Measurements from ENCODE around the gene ACP2. TPM values are rescaled to one million over a fixed set of nuclear protein-coding genes. Genes with fewer than 3 reads are reported as not detected.

ACP2 gene
- total and polyA plus RNA-seq, 9 of the 15 experiments (the other 6 are each of a cell fraction or from before 2014, with no cell fraction given): 1.9 to 20.0 (median 11.6) TPM

DNA sequence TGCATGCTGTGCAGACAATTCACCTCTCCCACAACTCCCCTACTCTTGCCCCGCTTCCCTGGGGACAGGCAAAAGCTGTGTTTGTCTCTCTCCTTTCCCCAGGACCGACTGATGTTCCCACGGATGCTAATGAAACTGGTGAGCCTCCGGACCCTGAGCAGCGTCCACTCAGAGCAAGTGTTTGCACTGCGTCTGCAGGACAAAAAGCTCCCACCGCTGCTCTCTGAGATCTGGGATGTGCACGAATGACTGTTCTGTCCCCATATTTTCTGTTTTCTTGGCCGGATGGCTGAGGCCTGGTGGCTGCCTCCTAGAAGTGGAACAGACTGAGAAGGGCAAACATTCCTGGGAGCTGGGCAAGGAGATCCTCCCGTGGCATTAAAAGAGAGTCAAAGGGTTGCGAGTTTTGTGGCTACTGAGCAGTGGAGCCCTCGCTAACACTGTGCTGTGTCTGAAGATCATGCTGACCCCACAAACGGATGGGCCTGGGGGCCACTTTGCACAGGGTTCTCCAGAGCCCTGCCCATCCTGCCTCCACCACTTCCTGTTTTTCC lies 19.9 kb upstream of the ACP2 start (continued):
- TF ChIP-seq, protein P1, sequence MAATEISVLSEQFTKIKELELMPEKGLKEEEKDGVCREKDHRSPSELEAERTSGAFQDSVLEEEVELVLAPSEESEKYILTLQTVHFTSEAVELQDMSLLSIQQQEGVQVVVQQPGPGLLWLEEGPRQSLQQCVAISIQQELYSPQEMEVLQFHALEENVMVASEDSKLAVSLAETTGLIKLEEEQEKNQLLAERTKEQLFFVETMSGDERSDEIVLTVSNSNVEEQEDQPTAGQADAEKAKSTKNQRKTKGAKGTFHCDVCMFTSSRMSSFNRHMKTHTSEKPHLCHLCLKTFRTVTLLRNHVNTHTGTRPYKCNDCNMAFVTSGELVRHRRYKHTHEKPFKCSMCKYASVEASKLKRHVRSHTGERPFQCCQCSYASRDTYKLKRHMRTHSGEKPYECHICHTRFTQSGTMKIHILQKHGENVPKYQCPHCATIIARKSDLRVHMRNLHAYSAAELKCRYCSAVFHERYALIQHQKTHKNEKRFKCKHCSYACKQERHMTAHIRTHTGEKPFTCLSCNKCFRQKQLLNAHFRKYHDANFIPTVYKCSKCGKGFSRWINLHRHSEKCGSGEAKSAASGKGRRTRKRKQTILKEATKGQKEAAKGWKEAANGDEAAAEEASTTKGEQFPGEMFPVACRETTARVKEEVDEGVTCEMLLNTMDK (IDR thresholded peaks at IDR 0.05; ENCODE audit: borderline replicate concordance, insufficient read depth, low read depth, low read length, poor library complexity, severe bottlenecking): no peak
- TF ChIP-seq, protein P2, sequence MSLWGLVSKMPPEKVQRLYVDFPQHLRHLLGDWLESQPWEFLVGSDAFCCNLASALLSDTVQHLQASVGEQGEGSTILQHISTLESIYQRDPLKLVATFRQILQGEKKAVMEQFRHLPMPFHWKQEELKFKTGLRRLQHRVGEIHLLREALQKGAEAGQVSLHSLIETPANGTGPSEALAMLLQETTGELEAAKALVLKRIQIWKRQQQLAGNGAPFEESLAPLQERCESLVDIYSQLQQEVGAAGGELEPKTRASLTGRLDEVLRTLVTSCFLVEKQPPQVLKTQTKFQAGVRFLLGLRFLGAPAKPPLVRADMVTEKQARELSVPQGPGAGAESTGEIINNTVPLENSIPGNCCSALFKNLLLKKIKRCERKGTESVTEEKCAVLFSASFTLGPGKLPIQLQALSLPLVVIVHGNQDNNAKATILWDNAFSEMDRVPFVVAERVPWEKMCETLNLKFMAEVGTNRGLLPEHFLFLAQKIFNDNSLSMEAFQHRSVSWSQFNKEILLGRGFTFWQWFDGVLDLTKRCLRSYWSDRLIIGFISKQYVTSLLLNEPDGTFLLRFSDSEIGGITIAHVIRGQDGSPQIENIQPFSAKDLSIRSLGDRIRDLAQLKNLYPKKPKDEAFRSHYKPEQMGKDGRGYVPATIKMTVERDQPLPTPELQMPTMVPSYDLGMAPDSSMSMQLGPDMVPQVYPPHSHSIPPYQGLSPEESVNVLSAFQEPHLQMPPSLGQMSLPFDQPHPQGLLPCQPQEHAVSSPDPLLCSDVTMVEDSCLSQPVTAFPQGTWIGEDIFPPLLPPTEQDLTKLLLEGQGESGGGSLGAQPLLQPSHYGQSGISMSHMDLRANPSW (CRISPR knock-in tag; IDR thresholded peaks at IDR 0.05): 0 out of 2 replicates have a peak, but pooled peaks have one; percentile 14
- TF ChIP-seq, protein P3, sequence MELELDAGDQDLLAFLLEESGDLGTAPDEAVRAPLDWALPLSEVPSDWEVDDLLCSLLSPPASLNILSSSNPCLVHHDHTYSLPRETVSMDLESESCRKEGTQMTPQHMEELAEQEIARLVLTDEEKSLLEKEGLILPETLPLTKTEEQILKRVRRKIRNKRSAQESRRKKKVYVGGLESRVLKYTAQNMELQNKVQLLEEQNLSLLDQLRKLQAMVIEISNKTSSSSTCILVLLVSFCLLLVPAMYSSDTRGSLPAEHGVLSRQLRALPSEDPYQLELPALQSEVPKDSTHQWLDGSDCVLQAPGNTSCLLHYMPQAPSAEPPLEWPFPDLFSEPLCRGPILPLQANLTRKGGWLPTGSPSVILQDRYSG (tag; conservative IDR thresholded peaks at IDR 0.05; ENCODE audit: low read depth): peak; percentile 79; the same call in 1 of the 2 replicates
- TF ChIP-seq ZBTB7A (IDR thresholded peaks at IDR 0.05; ENCODE audit: borderline replicate concordance, control insufficient read depth, low read depth, low read length) (peak; percentile 26), PYGO2 (tag; IDR thresholded peaks at IDR 0.05) (no peak), KAT8 (IDR thresholded peaks at IDR 0.05; ENCODE audit: low read depth) (no peak)
- TF ChIP-seq, protein P4, sequence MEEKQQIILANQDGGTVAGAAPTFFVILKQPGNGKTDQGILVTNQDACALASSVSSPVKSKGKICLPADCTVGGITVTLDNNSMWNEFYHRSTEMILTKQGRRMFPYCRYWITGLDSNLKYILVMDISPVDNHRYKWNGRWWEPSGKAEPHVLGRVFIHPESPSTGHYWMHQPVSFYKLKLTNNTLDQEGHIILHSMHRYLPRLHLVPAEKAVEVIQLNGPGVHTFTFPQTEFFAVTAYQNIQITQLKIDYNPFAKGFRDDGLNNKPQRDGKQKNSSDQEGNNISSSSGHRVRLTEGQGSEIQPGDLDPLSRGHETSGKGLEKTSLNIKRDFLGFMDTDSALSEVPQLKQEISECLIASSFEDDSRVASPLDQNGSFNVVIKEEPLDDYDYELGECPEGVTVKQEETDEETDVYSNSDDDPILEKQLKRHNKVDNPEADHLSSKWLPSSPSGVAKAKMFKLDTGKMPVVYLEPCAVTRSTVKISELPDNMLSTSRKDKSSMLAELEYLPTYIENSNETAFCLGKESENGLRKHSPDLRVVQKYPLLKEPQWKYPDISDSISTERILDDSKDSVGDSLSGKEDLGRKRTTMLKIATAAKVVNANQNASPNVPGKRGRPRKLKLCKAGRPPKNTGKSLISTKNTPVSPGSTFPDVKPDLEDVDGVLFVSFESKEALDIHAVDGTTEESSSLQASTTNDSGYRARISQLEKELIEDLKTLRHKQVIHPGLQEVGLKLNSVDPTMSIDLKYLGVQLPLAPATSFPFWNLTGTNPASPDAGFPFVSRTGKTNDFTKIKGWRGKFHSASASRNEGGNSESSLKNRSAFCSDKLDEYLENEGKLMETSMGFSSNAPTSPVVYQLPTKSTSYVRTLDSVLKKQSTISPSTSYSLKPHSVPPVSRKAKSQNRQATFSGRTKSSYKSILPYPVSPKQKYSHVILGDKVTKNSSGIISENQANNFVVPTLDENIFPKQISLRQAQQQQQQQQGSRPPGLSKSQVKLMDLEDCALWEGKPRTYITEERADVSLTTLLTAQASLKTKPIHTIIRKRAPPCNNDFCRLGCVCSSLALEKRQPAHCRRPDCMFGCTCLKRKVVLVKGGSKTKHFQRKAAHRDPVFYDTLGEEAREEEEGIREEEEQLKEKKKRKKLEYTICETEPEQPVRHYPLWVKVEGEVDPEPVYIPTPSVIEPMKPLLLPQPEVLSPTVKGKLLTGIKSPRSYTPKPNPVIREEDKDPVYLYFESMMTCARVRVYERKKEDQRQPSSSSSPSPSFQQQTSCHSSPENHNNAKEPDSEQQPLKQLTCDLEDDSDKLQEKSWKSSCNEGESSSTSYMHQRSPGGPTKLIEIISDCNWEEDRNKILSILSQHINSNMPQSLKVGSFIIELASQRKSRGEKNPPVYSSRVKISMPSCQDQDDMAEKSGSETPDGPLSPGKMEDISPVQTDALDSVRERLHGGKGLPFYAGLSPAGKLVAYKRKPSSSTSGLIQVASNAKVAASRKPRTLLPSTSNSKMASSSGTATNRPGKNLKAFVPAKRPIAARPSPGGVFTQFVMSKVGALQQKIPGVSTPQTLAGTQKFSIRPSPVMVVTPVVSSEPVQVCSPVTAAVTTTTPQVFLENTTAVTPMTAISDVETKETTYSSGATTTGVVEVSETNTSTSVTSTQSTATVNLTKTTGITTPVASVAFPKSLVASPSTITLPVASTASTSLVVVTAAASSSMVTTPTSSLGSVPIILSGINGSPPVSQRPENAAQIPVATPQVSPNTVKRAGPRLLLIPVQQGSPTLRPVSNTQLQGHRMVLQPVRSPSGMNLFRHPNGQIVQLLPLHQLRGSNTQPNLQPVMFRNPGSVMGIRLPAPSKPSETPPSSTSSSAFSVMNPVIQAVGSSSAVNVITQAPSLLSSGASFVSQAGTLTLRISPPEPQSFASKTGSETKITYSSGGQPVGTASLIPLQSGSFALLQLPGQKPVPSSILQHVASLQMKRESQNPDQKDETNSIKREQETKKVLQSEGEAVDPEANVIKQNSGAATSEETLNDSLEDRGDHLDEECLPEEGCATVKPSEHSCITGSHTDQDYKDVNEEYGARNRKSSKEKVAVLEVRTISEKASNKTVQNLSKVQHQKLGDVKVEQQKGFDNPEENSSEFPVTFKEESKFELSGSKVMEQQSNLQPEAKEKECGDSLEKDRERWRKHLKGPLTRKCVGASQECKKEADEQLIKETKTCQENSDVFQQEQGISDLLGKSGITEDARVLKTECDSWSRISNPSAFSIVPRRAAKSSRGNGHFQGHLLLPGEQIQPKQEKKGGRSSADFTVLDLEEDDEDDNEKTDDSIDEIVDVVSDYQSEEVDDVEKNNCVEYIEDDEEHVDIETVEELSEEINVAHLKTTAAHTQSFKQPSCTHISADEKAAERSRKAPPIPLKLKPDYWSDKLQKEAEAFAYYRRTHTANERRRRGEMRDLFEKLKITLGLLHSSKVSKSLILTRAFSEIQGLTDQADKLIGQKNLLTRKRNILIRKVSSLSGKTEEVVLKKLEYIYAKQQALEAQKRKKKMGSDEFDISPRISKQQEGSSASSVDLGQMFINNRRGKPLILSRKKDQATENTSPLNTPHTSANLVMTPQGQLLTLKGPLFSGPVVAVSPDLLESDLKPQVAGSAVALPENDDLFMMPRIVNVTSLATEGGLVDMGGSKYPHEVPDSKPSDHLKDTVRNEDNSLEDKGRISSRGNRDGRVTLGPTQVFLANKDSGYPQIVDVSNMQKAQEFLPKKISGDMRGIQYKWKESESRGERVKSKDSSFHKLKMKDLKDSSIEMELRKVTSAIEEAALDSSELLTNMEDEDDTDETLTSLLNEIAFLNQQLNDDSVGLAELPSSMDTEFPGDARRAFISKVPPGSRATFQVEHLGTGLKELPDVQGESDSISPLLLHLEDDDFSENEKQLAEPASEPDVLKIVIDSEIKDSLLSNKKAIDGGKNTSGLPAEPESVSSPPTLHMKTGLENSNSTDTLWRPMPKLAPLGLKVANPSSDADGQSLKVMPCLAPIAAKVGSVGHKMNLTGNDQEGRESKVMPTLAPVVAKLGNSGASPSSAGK (IDR thresholded peaks at IDR 0.05): no peak

Measured in K562 (cell line).